Esophagus (tissue), 2 donors: ENCODE measurements around the gene PTPN20. TPM values are rescaled to one million over a fixed set of nuclear protein-coding genes. Genes with fewer than 3 reads are reported as not detected.

ENCODE experiments used
- H3K27ac ChIP-seq, 2 donors: one replicate each; pipeline ENCODE4 v1.5.1; 2013; ENCODE audit warnings: low read depth in 2 of 2, mild to moderate bottlenecking in 2 of 2, inconsistent platforms in 1 of 2, low read length in 1 of 2, moderate library complexity in 1 of 2
- H3K27me3 ChIP-seq, 2 donors: one replicate each; pipeline ENCODE4 v1.6.1; 2013; ENCODE audit warnings: low read length in 2 of 2, control low read depth in 1 of 2, mild to moderate bottlenecking in 1 of 2; ENCODE audit not compliant: insufficient read depth in 2 of 2, control insufficient read depth in 1 of 2
- H3K36me3 ChIP-seq, 2 donors: one replicate each; pipeline ENCODE4 v1.6.1; 2013; ENCODE audit warnings: low read length in 1 of 2; ENCODE audit not compliant: control insufficient read depth in 2 of 2, insufficient read depth in 2 of 2
- H3K4me1 ChIP-seq, 2 donors: one replicate each; pipeline ENCODE4 v1.6.1; 2013; ENCODE audit warnings: low read length in 1 of 2; ENCODE audit not compliant: control insufficient read depth in 2 of 2, insufficient read depth in 2 of 2
- H3K4me3 ChIP-seq, 2 donors: one replicate each; pipeline ENCODE4 v1.5.1; 2013; ENCODE audit warnings: low read length in 2 of 2, mild to moderate bottlenecking in 2 of 2, low read depth in 1 of 2, moderate library complexity in 1 of 2
- H3K9me3 ChIP-seq, 2 donors: one replicate each; pipeline ENCODE4 v1.6.1; 2013; ENCODE audit warnings: mild to moderate bottlenecking in 2 of 2, low read depth in 1 of 2, low read length in 1 of 2, moderate library complexity in 1 of 2; ENCODE audit not compliant: control insufficient read depth in 2 of 2, insufficient read depth in 1 of 2
- WGBS, 2 donors: extraction: QIAGEN DNeasy Blood & Tissue Kit; methylation state at CpG; one replicate each; pipeline ENCODE4 v1.1.7; 2013; 5-methylcytosine and 5-hydroxymethylcytosine counted together
- polyA plus RNA-seq, 2 donors: library from polyadenylated mRNA; stranded (reverse); fragments of 200-250 nt; gene quantifications; one replicate each; pipeline ENCODE4 v1.2.3, GENCODE V29; 2013
- donor health status: healthy with polysubstance abuse.
- donor health status: Bipolar disorder and iron deficiency.

The PTPN20 gene
- polyA plus RNA-seq, 2 donors = 2.2 to 2.3 TPM

GRCh38 chr10:47031901-47032465 lies 120.8 kb downstream of the PTPN20 start:
- Histone ChIP-seq H3K27ac (no peak overlapping the region), H3K36me3 (no peaks in the 10 kb centered on the region), H3K9me3 (no peaks in the 10 kb centered on the region), H3K4me3 (no peak overlapping the region), H3K27me3 (no peaks in the 10 kb centered on the region), H3K4me1 (peaks cover 0 to 3% of the 10 kb centered on the region in 2 donors)
- 84 to 89% methylated on average over 7 of the region's 7 CpGs for WGBS, 2 donors

GRCh38 chr10:47033081-47033480 lies 121.9 kb downstream of the PTPN20 start:
- WGBS, 2 donors = 83 to 88% methylated on average over 5 of the region's 5 CpGs
- Histone ChIP-seq H3K9me3 (no peaks in the 10 kb centered on the region), H3K36me3 (no peaks in the 10 kb centered on the region), H3K4me3 (no peak overlapping the region), H3K27me3 (no peaks in the 10 kb centered on the region), H3K27ac (no peak overlapping the region), H3K4me1 (no peaks in the 10 kb centered on the region)

GRCh38 chr10:47033541-47034270 lies 122.5 kb downstream of the PTPN20 start:
- Histone ChIP-seq H3K4me1 (no peaks in the 10 kb centered on the region), H3K4me3 (no peak overlapping the region), H3K27ac (no peak overlapping the region), H3K9me3 (no peaks in the 10 kb centered on the region), H3K27me3 (no peaks in the 10 kb centered on the region), H3K36me3 (no peaks in the 10 kb centered on the region)
- WGBS, 2 donors = 91% methylated on average over 13 of the region's 13 CpGs

- Histone ChIP-seq H3K36me3 (no peaks in the 10 kb centered on the region), H3K27me3 (no peaks in the 10 kb centered on the region), H3K9me3 (no peaks in the 10 kb centered on the region), H3K4me3 (no peak overlapping the region), H3K27ac (no peak overlapping the region), H3K4me1 (no peaks in the 10 kb centered on the region)
- WGBS, 2 donors = 69 to 71% methylated on average over 9 of the region's 9 CpGs
Observed at GRCh38 chr10:47034441-47035051, 123.3 kb downstream of the PTPN20 start.

- Histone ChIP-seq H3K27me3 (no peaks in the 10 kb centered on the region), H3K27ac (no peak overlapping the region), H3K4me3 (no peak overlapping the region), H3K4me1 (no peaks in the 10 kb centered on the region), H3K9me3 (no peaks in the 10 kb centered on the region), H3K36me3 (no peaks in the 10 kb centered on the region)
- WGBS, 2 donors = 86% methylated on average over 7 of the region's 7 CpGs
Observed at GRCh38 chr10:47035171-47035818, 124.1 kb downstream of the PTPN20 start.

- Histone ChIP-seq H3K27ac (no peak overlapping the region), H3K27me3 (no peaks in the 10 kb centered on the region), H3K4me3 (no peak overlapping the region), H3K36me3 (no peaks in the 10 kb centered on the region), H3K9me3 (no peaks in the 10 kb centered on the region), H3K4me1 (no peaks in the 10 kb centered on the region)
- 88 to 92% methylated on average over 4 of the region's 4 CpGs for WGBS, 2 donors
Observed at GRCh38 chr10:47035819-47036337, 124.7 kb downstream of the PTPN20 start.

- no peaks in the 10 kb centered on the region for H3K27me3 ChIP-seq
- H3K4me1 ChIP-seq = no peaks in the 10 kb centered on the region
- WGBS, 2 donors = 89% methylated on average over 7 of the region's 7 CpGs
- H3K27ac ChIP-seq = no peak overlapping the region
- H3K4me3 ChIP-seq = no peak overlapping the region
- no peaks in the 10 kb centered on the region for H3K36me3 ChIP-seq
- no peaks in the 10 kb centered on the region for H3K9me3 ChIP-seq
Observed at GRCh38 chr10:47036771-47037170, 125.5 kb downstream of the PTPN20 start.

- H3K4me3 ChIP-seq = no peak overlapping the region
- no peaks in the 10 kb centered on the region for H3K27me3 ChIP-seq
- no peaks in the 10 kb centered on the region for H3K36me3 ChIP-seq
- WGBS, 2 donors = 78 to 82% methylated on average over 10 of the region's 10 CpGs
- H3K27ac ChIP-seq = no peak overlapping the region
- H3K4me1 ChIP-seq = no peaks in the 10 kb centered on the region
- no peaks in the 10 kb centered on the region for H3K9me3 ChIP-seq
Observed at GRCh38 chr10:47037654-47038425, 126.6 kb downstream of the PTPN20 start.
